Pancreas (tissue), 10 donors: ENCODE measurements around the gene SSBP3. TPM values are rescaled to one million over a fixed set of nuclear protein-coding genes. Genes with fewer than 3 reads are reported as not detected.

Source experiments
- ATAC-seq, 4 donors: fragments of 200-7000 bp; cut with Tn5 transposase; one replicate each; pipeline versions ENCODE4 v1.8.0 to v1.9.1; 2020; ENCODE audit warnings: mild to moderate bottlenecking in 4 of 4, moderate library complexity in 4 of 4
- DNase-seq, 6 donors: peaks; one replicate each; pipeline ENCODE4 v3.0.0-alpha.2; 2020
- FAIRE-seq: peaks from 2 replicates; lab custom pipeline; 2012; peaks lifted over from hg19 to GRCh38; lab: Jason Lieb, UNC
- H3K27ac ChIP-seq, 4 donors: fragments of 200-600 bp; sonication (generic); 1 replicate in 3 of 4; 2 replicates in 1 of 4; pipeline versions ENCODE4 v1.5.0 to v1.8.0; 2020
- H3K27me3 ChIP-seq, 4 donors: fragments of 200-600 bp; one replicate each; pipeline ENCODE4 v1.8.0; 2021
- H3K36me3 ChIP-seq, 3 donors: fragments of 200-600 bp; sonication (generic) in 1 of 3; one replicate each; pipeline versions ENCODE4 v1.5.0 to v1.8.0; 2020 to 2021
- H3K4me1 ChIP-seq, 3 donors: fragments of 200-600 bp; one replicate each; pipeline ENCODE4 v1.8.0; 2021
- H3K4me3 ChIP-seq, 4 donors: fragments of 200-600 bp; sonication (generic) in 2 of 4; one replicate each; pipeline versions ENCODE4 v1.5.0 to v1.8.0; 2020 to 2021
- H3K9me3 ChIP-seq, 4 donors: fragments of 200-600 bp; one replicate each; pipeline ENCODE4 v1.8.0; 2021
- CTCF ChIP-seq, 4 donors: fragments of 200-600 bp; sonication (generic) in 3 of 4; IDR thresholded peaks; one replicate each; pipeline versions ENCODE4 v1.5.0 to v1.8.0; 2021; ENCODE audit warnings: antibody characterized with exemption in 4 of 4
- WGBS, 2 donors: extraction: QIAGEN DNeasy Blood & Tissue Kit; methylation state at CpG; one replicate each; pipeline ENCODE4 v1.1.7; 2013; 5-methylcytosine and 5-hydroxymethylcytosine counted together
- intact Hi-C, 3 donors: fragments of 100-400 bp; cut with DNase I; formaldehyde crosslinking; loops; one replicate each; pipeline versions ENCODE4 v1.11.1 to v1.14.2; 2022
- polyA plus RNA-seq, 2 donors: library from polyadenylated mRNA; stranded (reverse); fragments of 200-250 nt; gene quantifications; one replicate each; pipeline ENCODE4 v1.2.3, GENCODE V29; 2013
- total RNA-seq, 6 donors: library from RNA; stranded (reverse); fragmentation: NEBNext Ultra II Directional in 4 of 6; extraction: Animal tissue kit (Norgen Biotek cat#: 25700) in 4 of 6; gene quantifications; one replicate each; pipeline versions ENCODE4 v1.2.1 to v1.2.4, GENCODE V29; 2021 to 2023
- donor health status: healthy with polysubstance abuse.
- donor health status: DM: no; HTN: no; CAD: no; lungs with moderate emphysema.
- donor health status: DM: no; HTN: no; CAD: no.
- donor health status: control.
- donor health status: control.
- donor health status: Bipolar disorder and iron deficiency.
- donor health status: DM: yes; HTN: yes; CAD: no.
- donor health status: DM: no; HTN: no; CAD: no.
- donor health status: DM: no; HTN: no; CAD: no.
- donor health status: DM: yes; HTN: yes; CAD: no.

Gene SSBP3
- total and polyA plus RNA-seq, 8 donors: 16.4 to 31.0 (median 22.9) TPM

- H3K36me3 ChIP-seq: peaks cover 0 to 22% (median 13%) of the 10 kb centered on the region in 3 donors
- no peak for DNase-seq
- 88 to 89% methylated on average over 12 of the region's 12 CpGs for WGBS, 2 donors
- no peaks in the 10 kb centered on the region for H3K9me3 ChIP-seq
- no peak overlapping the region for H3K4me3 ChIP-seq
- TF ChIP-seq CTCF (IDR thresholded peaks at IDR 0.05): no peak
- H3K27me3 ChIP-seq: no peaks in the 10 kb centered on the region
- no peak for FAIRE-seq
- intact Hi-C loops: no loop called here
- no peak for ATAC-seq
- H3K4me1 ChIP-seq: peaks cover 9 to 17% (median 16%) of the 10 kb centered on the region in 3 donors
- no peak overlapping the region for H3K27ac ChIP-seq
These were observed 184.9 kb downstream of the SSBP3 start for GRCh38 chr1:54221113-54221834.

GRCh38 chr1:54220004-54220811 is 186.0 kb downstream of the SSBP3 start:
- 46 to 47% methylated on average over 18 of the region's 18 CpGs for WGBS, 2 donors
- Histone ChIP-seq H3K27ac (peak overlapping the region in 3 of 4 donors; percentile 10 to 73 (median 20)), H3K9me3 (no peaks in the 10 kb centered on the region), H3K36me3 (peaks cover 0 to 32% (median 19%) of the 10 kb centered on the region in 3 donors), H3K4me1 (peaks cover 9 to 17% (median 16%) of the 10 kb centered on the region in 3 donors), H3K27me3 (no peaks in the 10 kb centered on the region), H3K4me3 (no peak overlapping the region)
- FAIRE-seq: no peak
- ATAC-seq: peak; percentile 70 to 87 (median 80)
- peak; percentile 68 to 84 (median 78) for DNase-seq
- intact Hi-C loops: no loop called here
- TF ChIP-seq CTCF (IDR thresholded peaks at IDR 0.05): no peak

GRCh38 chr1:54219688-54220003 is 186.5 kb downstream of the SSBP3 start:
- peak overlapping the region in 3 of 4 donors; percentile 10 to 73 (median 57) for H3K27ac ChIP-seq
- no peak for FAIRE-seq
- WGBS, 2 donors: 57 to 60% methylated on average over 3 of the region's 3 CpGs
- H3K4me3 ChIP-seq: no peak overlapping the region
- H3K36me3 ChIP-seq: peaks cover 0 to 37% (median 24%) of the 10 kb centered on the region in 3 donors
- no peak for TF ChIP-seq CTCF (IDR thresholded peaks at IDR 0.05)
- no peak for DNase-seq
- peaks cover 9 to 17% (median 16%) of the 10 kb centered on the region in 3 donors for H3K4me1 ChIP-seq
- H3K9me3 ChIP-seq: no peaks in the 10 kb centered on the region
- intact Hi-C loops: loop anchor here in 1 of 3 donors (10.0 kb wide), 1 partner anchor 155 kb away; no protein-coding TSS in a partner anchor
- H3K27me3 ChIP-seq: no peaks in the 10 kb centered on the region
- no peak for ATAC-seq

GRCh38 chr1:54218883-54219687 is 187.1 kb downstream of the SSBP3 start:
- FAIRE-seq (no peak), DNase-seq (peak in 3 of 6 donors; percentile 53 to 62 (median 53)), ATAC-seq (peak; percentile 43 to 75 (median 60))
- TF ChIP-seq CTCF (IDR thresholded peaks at IDR 0.05): no peak
- Histone ChIP-seq H3K36me3 (peaks cover 0 to 43% (median 26%) of the 10 kb centered on the region in 3 donors), H3K27me3 (no peaks in the 10 kb centered on the region), H3K4me3 (no peak overlapping the region), H3K9me3 (no peaks in the 10 kb centered on the region), H3K27ac (peak overlapping the region in 3 of 4 donors; percentile 5 to 73 (median 57)), H3K4me1 (peaks cover 9 to 17% (median 16%) of the 10 kb centered on the region in 3 donors)
- WGBS, 2 donors: 58 to 61% methylated on average over 11 of the region's 11 CpGs
- intact Hi-C loops: loop anchor here in 1 of 3 donors (10.0 kb wide), 1 partner anchor 156 kb away; no protein-coding TSS in a partner anchor
